GM19324 (cell line): Measurements from ENCODE around the gene EEA1.
A peak's percentile ranks its signal among the peaks of the same experiment; 100 is the strongest.

ENCODE experiments used
- ATAC-seq: cut with Tn5 transposase; IDR thresholded peaks from one replicate; pipeline ENCODE4 v1.9.1; 2021; ENCODE audit warnings: mild to moderate bottlenecking, moderate library complexity; ENCODE audit not compliant: unreplicated experiment, low FRiP score

Gene EEA1

DNA sequence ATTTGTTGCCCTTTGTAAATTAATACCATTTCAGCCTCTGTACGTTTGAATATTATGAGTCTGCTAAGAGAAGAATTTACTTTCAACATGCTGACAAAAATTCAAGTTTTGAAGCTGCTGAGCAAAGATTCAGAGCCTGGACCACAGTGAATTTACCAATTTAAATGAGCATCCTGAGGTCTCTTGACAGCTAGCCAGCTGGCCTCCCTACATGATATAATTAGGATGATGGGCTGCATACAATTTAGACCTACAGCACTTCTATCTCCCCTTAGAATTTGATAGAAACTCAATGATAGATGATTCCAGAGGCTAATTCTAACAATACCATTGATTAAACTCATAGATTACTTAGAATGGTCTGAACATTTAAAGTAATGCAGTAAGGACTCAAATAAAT is 10.0 kb upstream of the EEA1 start:
- no peak for ATAC-seq

GRCh38 chr12:92938638-92939037 is 9.5 kb upstream of the EEA1 start:
- ATAC-seq: no peak

DNA sequence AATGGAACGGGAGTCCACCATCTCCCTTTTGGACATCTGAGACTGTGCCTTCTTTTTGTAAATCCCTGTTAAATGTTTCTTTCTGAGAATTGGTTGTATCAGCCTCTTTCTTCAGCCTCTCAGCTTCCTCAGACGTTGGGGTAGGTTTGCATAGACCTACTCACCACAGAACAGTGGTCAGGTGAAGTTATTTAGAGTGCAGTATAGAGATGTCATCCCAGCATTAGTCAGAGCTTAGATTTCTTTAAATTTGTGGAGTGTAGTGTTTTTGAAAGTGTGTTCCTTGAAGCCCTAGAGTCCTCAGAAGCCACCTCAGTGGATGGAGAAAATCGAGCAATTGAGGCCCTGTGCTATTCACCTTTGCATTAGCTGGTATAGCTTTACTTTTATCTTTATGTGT is 8.9 kb upstream of the EEA1 start:
- ATAC-seq: no peak

DNA sequence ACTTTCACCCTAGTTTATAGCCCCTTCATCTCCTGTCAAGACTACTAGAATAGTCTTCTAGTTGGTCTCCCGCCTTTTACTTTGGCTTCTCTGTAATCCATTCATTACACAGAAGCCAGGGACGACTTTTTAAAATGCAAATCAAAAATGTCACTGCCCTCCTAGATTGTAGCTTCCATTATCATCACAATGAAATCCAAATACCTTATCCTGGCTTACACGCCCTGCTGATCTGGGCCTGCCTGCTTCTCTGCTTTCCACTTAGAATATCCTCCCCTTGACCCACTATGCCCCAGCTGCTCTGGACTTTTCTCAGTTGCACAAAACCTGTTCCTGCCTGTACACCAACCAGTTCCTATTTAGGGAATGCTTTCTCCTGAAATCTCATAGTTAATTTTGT is 4.5 kb upstream of the EEA1 start:
- no peak for ATAC-seq

DNA sequence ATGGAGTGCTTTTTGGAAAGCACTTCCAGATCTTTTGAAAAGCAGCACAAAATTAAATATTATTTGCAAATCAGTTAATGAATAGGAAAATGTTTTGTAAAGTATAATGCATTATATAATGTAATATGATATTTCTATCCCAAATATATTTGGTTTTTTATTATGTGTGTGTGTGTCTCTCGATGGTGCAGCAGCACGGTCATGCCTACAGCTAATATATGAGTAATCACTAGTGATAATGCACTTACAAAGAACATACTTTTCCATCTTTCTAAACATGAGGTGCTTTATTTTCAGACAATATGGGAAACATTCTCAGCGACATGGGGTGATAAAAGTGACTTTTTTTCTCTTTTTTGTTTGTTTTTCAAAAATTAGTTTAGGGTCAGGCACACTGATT is 1.3 kb upstream of the EEA1 start:
- ATAC-seq: no peak

GRCh38 chr12:92929983-92930382 is 888 bp upstream of the EEA1 start:
- ATAC-seq: no peak

DNA sequence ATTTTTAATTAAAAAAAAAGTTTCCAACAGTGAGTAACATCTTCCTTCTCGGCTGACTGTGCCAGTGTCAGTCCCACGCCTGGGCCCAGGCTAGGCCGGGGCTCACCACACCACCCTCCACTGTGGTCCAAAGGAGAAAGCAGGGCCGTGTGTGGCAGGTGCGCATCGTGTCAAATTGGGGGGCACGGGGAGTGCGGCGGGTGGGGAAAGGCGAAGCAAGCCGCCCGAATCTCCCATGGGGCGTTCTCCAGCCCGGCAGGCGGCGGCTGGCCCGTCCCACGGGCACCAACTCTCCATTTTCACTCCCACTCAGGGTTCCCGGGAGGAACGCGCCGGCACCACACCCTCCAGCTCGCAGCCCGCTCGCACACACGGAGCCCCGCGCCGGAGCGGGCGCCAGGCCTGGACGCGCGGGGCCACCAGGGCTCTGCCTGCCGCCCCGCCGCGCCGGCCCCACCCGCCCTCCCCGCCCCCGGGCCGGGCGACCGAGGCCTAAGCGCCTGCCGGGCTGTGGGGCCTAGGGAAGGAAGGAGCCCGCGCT is 604 bp downstream of the EEA1 start:
- peak; percentile 14 for ATAC-seq

DNA sequence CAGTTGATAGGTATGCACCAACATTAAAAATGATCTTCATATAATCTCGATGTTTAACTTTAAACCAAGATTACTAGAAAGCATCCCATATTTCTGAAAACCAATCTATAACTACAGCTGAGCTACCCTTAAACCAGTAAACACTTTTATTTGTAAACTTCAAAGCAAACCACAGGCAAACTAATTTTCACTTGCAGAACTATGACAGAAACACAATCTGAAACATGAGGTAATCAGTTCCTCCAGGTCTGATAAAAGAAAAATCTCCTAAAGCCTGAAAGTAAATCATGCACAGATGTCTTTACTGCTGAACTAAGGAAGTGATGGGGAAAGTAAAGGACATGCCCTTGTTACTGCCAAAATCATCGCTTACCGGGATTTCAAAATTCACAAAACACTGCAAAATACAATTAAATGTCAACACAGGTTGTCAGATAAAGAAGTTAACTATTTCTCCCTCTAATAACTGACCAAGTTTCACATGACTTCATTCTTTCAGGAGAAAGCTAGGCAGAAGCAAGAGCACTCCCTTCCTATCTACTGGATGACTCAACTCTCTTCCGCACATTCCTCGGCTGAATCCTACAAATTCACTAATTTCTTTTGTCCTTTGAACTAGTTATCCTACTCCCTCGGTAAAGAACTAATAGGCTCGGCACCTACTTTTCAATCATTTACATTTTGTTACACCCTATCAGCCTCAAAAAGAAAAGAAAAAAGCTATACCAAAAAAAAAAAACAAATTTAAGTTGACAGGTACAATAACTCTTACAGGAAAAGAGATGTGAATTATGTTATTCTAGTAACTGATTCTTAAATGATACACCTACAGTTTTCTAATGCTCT is 1.4 kb downstream of the EEA1 start:
- no peak for ATAC-seq

GRCh38 chr12:92927055-92927435 is 2.0 kb downstream of the EEA1 start:
- ATAC-seq: no peak

- ATAC-seq: no peak
Measured at GRCh38 chr12:92926549-92926948, 2.5 kb downstream of the EEA1 start.

GRCh38 chr12:92921877-92922276 is 7.2 kb downstream of the EEA1 start:
- ATAC-seq: no peak

- no peak for ATAC-seq
Measured at GRCh38 chr12:92915365-92915764, 13.7 kb downstream of the EEA1 start.

- ATAC-seq: no peak
Measured at GRCh38 chr12:92914170-92914569, 14.9 kb downstream of the EEA1 start.

DNA sequence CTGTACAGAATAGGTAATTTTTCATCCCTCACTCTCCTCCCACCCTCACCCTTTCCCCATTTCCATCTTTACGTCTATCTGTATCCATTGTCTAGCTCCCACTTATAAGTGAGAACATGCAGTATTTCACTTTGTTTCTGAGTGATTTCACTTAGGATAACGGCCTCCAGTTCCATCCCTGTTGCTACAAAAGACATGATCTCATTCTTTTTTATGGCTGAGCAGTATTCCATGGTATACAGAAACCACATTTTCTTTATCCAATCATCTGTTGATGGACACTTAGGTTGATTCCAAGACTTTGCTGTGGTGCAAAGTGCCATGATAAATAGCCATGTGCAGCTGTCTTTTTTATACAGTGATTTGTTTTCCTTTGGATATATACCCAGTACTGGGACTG is 16.4 kb downstream of the EEA1 start:
- ATAC-seq: no peak

DNA sequence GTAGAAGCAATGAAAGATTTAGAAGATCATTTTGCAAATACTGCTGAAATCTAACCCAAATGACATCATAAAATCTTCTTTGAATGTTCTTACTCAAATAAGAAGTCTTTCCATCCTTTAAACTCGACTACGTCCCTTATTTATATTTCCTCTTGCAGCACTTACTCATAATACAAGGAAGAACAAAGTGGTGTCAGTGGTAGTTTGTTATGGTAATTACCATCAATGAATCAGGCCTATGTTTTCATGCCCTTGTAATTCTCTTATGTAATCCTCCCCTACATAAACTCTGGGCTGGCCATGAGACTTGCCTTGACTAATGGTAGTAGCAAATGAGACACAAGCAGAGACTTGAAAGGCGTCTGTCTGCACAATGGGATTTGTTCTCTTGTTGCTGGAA is 17.0 kb downstream of the EEA1 start:
- ATAC-seq: no peak

GRCh38 chr12:92911339-92911738 is 17.8 kb downstream of the EEA1 start:
- ATAC-seq: no peak

- no peak for ATAC-seq
Measured at GRCh38 chr12:92908108-92908507, 21.0 kb downstream of the EEA1 start.

DNA sequence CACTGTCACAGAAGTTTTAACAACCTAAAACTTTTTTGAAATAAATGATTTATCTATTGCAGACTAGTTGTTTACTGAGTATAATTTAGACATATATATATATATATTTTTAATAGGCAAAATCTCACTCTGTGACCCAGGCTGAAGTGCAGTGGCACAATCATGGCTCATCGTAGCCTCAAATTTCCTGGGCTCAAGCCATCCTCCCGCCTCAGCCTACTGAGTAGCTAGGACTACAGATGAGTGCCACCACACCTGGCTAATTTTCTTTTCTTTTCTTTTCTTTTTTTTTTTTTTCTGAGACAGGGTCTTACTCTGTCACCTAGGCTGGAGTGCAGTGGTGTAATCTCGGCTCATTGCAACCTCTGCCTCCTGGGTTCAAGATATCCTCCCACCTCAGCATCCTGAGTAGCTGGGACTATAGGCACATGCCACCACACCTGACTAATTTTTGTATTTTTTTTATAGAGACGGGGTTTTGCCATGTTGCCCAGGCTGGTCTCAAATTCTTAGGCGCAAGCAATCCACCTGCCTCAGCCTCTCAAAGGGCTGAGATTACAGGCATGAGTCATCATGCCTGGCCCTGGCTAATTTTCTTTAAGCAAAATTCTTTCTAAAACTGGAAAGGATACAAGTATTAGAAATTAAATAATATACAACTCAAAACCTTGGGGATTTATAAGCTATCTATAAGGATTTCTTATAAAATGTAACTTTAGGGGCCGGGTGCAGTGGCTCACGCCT is 23.1 kb downstream of the EEA1 start:
- ATAC-seq: no peak

DNA sequence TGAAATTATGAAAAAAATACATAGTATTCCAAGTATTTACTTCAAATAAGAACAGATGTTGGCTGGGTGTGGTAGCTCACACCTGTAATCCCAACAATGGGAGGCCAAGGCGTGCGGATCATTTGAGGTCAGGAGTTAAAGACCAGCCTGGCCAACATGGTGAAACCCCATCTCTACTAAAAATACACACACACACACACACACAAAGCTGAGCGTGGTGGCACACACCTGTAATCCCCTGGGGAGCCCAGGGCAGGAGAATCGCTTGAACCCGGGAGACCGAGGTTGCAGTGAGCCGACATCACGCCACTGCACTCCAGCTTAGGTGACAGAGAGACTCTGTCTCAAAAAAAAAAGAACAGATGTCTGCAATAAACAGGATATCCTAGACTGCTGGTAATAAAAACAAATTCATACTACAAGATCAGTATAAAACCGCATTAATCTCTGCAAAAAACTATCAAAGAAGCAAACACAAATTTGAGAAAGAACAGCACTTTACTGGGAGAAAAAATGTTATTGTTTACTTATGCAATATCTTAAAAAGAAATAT is 23.8 kb downstream of the EEA1 start:
- no peak for ATAC-seq

DNA sequence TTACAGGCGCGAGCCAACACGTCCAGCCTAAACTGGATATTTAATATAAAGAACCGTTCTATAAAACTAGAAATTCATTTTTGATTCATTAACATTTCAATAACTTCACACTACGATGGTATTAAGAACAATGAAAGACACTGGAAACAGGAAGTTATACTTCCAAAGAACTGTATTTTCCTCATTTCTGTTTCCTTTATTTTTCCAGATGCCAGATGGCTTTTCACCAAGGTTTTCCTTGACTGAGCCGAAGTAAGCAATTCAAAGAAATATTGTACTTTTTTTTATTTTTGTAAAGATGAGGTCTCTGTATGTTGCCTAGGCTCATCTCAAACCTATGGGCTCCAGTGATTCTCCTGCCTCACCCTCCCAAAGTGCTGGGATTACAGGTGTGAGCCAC is 28.2 kb downstream of the EEA1 start:
- no peak for ATAC-seq

DNA sequence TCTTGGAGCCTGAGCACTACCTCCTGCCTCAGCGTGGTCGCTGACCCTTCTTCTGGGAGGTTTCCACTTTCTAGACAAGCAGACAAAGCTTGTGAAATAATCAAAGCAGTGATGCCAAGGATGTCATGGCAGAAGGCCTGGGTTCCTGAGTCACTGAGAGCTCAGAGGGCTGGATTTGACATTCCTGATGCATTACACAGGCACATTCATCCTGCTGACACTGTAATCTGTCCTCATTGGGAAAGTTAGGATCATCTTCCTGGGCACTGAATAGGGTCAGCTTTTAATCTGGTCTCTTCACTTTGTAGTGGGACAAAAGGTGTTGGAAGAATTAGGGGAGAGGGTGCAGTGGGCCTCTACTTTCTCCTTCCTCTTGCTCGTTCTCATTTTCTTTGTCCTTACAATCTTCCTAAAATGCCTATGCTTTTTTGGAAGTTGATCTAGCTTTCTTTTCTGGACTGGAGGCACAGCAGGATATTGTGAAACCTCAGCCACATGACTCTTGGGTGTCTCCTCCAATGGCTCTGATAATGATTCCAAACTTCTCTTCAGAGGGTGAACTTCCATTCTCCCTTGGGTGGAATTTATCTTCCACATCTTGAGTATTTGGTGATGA is 29.6 kb downstream of the EEA1 start:
- no peak for ATAC-seq
